Activated T-cell treated with anti-CD3 and anti-CD28 coated beads, Interleukin-2, amount 50 U/mL, for 24 hours (primary cell): ENCODE results near the gene FAAP100.
A peak's percentile ranks its signal among the peaks of the same experiment; 100 is the strongest.

ENCODE experiments used
- DNase-seq: peaks from one replicate; pipeline ENCODE4 v3.0.0-alpha.2; 2020
- H3K27ac Mint-ChIP-seq: 2 replicates; pipeline ENCODE4 v1.8.0; 2020; ENCODE audit warnings: mild to moderate bottlenecking, mixed read lengths
- H3K27me3 Mint-ChIP-seq: 2 replicates; pipeline ENCODE4 v1.8.0; 2020; ENCODE audit warnings: mixed read lengths
- H3K36me3 Mint-ChIP-seq: 2 replicates; pipeline ENCODE4 v1.8.0; 2020; ENCODE audit warnings: low read depth, mixed read lengths
- H3K4me1 Mint-ChIP-seq: 2 replicates; pipeline ENCODE4 v1.8.0; 2020; ENCODE audit warnings: low read depth, mixed read lengths
- H3K4me3 Mint-ChIP-seq: 2 replicates; pipeline ENCODE4 v1.8.0; 2020; ENCODE audit warnings: mild to moderate bottlenecking, moderate library complexity, mixed read lengths
- H3K9me3 Mint-ChIP-seq: 2 replicates; pipeline ENCODE4 v1.8.0; 2020; ENCODE audit warnings: mixed read lengths

FAAP100 gene

GRCh38 chr17:81519284-81520020 is 32.7 kb downstream of the FAAP100 start:
- peaks cover 29% of the 10 kb centered on the region for H3K4me1 Mint-ChIP-seq
- H3K27ac Mint-ChIP-seq = no peak overlapping the region
- H3K36me3 Mint-ChIP-seq = peaks cover 13% of the 10 kb centered on the region
- no peaks in the 10 kb centered on the region for H3K9me3 Mint-ChIP-seq
- H3K27me3 Mint-ChIP-seq = no peaks in the 10 kb centered on the region
- DNase-seq = peak; percentile 79
- H3K4me3 Mint-ChIP-seq = peak overlapping the region; percentile 51

- Mint-ChIP-seq H3K4me3 (peak overlapping the region; percentile 51), H3K27me3 (no peaks in the 10 kb centered on the region), H3K27ac (no peak overlapping the region), H3K9me3 (no peaks in the 10 kb centered on the region), H3K36me3 (peaks cover 13% of the 10 kb centered on the region), H3K4me1 (peaks cover 29% of the 10 kb centered on the region)
- DNase-seq = peak; percentile 67
Observed at GRCh38 chr17:81518785-81519283, 33.3 kb downstream of the FAAP100 start.

GRCh38 chr17:81518113-81518784 is 33.9 kb downstream of the FAAP100 start:
- Mint-ChIP-seq H3K4me3 (peak overlapping the region; percentile 51), H3K27ac (peak overlapping the region; percentile 76), H3K9me3 (no peaks in the 10 kb centered on the region), H3K27me3 (no peaks in the 10 kb centered on the region), H3K36me3 (peaks cover 17% of the 10 kb centered on the region), H3K4me1 (peaks cover 29% of the 10 kb centered on the region)
- no peak for DNase-seq

- Mint-ChIP-seq H3K4me1 (peaks cover 29% of the 10 kb centered on the region), H3K36me3 (peaks cover 17% of the 10 kb centered on the region), H3K4me3 (peak overlapping the region; percentile 51), H3K27me3 (no peaks in the 10 kb centered on the region), H3K9me3 (no peaks in the 10 kb centered on the region), H3K27ac (peak overlapping the region; percentile 76)
- DNase-seq = no peak
Observed at GRCh38 chr17:81517339-81518112, 34.6 kb downstream of the FAAP100 start.

GRCh38 chr17:81517009-81517338 is 35.2 kb downstream of the FAAP100 start:
- Mint-ChIP-seq H3K36me3 (peaks cover 20% of the 10 kb centered on the region), H3K4me1 (peaks cover 29% of the 10 kb centered on the region), H3K27ac (peak overlapping the region; percentile 66), H3K4me3 (peak overlapping the region; percentile 91), H3K27me3 (no peaks in the 10 kb centered on the region), H3K9me3 (no peaks in the 10 kb centered on the region)
- DNase-seq = no peak

- no peaks in the 10 kb centered on the region for H3K9me3 Mint-ChIP-seq
- DNase-seq = no peak
- no peaks in the 10 kb centered on the region for H3K27me3 Mint-ChIP-seq
- H3K4me1 Mint-ChIP-seq = peaks cover 29% of the 10 kb centered on the region
- peak overlapping the region; percentile 91 for H3K4me3 Mint-ChIP-seq
- H3K27ac Mint-ChIP-seq = peak overlapping the region; percentile 66
- H3K36me3 Mint-ChIP-seq = peaks cover 26% of the 10 kb centered on the region
Observed at GRCh38 chr17:81516439-81516838, 35.7 kb downstream of the FAAP100 start.

- Mint-ChIP-seq H3K36me3 (peaks cover 34% of the 10 kb centered on the region), H3K4me1 (peaks cover 27% of the 10 kb centered on the region)
Observed at GRCh38 chr17:81515530-81516041, 36.6 kb downstream of the FAAP100 start.

GRCh38 chr17:81514739-81515529 is 37.2 kb downstream of the FAAP100 start:
- peak overlapping the region; percentile 91 for H3K4me3 Mint-ChIP-seq
- DNase-seq = peak; percentile 83
- H3K36me3 Mint-ChIP-seq = peaks cover 41% of the 10 kb centered on the region
- H3K4me1 Mint-ChIP-seq = peaks cover 25% of the 10 kb centered on the region
- H3K27me3 Mint-ChIP-seq = no peaks in the 10 kb centered on the region
- H3K9me3 Mint-ChIP-seq = no peaks in the 10 kb centered on the region
- H3K27ac Mint-ChIP-seq = peak overlapping the region; percentile 91

More at GRCh38 chr17:81515530-81516041, 36.6 kb downstream of the FAAP100 start:
- Mint-ChIP-seq H3K27me3 (no peaks in the 10 kb centered on the region), H3K9me3 (no peaks in the 10 kb centered on the region), H3K4me3 (peak overlapping the region; percentile 91), H3K27ac (peak overlapping the region; percentile 91)
- no peak for DNase-seq

- no peaks in the 10 kb centered on the region for H3K9me3 Mint-ChIP-seq
- no peak for DNase-seq
- peak overlapping the region; percentile 86 for H3K27ac Mint-ChIP-seq
- H3K4me1 Mint-ChIP-seq = peaks cover 28% of the 10 kb centered on the region
- H3K36me3 Mint-ChIP-seq = peaks cover 46% of the 10 kb centered on the region
- H3K4me3 Mint-ChIP-seq = peak overlapping the region; percentile 90
- H3K27me3 Mint-ChIP-seq = no peaks in the 10 kb centered on the region
Observed at GRCh38 chr17:81514489-81514738, 37.7 kb downstream of the FAAP100 start.

- no peaks in the 10 kb centered on the region for H3K27me3 Mint-ChIP-seq
- H3K4me1 Mint-ChIP-seq = peaks cover 33% of the 10 kb centered on the region
- peaks cover 51% of the 10 kb centered on the region for H3K36me3 Mint-ChIP-seq
- H3K27ac Mint-ChIP-seq = peak overlapping the region; percentile 95
- H3K4me3 Mint-ChIP-seq = peak overlapping the region; percentile 90
- H3K9me3 Mint-ChIP-seq = no peaks in the 10 kb centered on the region
- peak; percentile 79 for DNase-seq
Observed at GRCh38 chr17:81513753-81514488, 38.2 kb downstream of the FAAP100 start.

- Mint-ChIP-seq H3K27me3 (no peaks in the 10 kb centered on the region), H3K36me3 (peaks cover 56% of the 10 kb centered on the region), H3K4me1 (peaks cover 34% of the 10 kb centered on the region), H3K4me3 (peak overlapping the region; percentile 90), H3K27ac (peak overlapping the region; percentile 95), H3K9me3 (no peaks in the 10 kb centered on the region)
- DNase-seq = no peak
Observed at GRCh38 chr17:81513372-81513752, 38.8 kb downstream of the FAAP100 start.

- Mint-ChIP-seq H3K27ac (peak within 1 kb of the TSS; percentile 95), H3K4me3 (peak within 1 kb of the TSS; percentile 94), H3K27me3 (no peaks in the 10 kb centered on the region), H3K4me1 (peaks cover 29% of the 10 kb centered on the region), H3K36me3 (peaks cover 61% of the 10 kb centered on the region), H3K9me3 (no peaks in the 10 kb centered on the region)
- DNase-seq = peak; percentile 95
Observed at GRCh38 chr17:81512562-81513371, 39.4 kb downstream of the FAAP100 start, which contains the start of gene ACTG1. Gene ACTG1, minus strand, starts transcription at chr17:81512799. Its CDS starts 445 bp downstream, at chr17:81512354.
